IPS-18c (cell line): ENCODE measurements around the gene NRSN1.

ENCODE experiments used
- H3K4me3 ChIP-seq: 2 replicates; pipeline ENCODE4 v1.7.0; 2013; ENCODE audit warnings: low read depth, mild to moderate bottlenecking, low read length, moderate library complexity; ENCODE audit not compliant: insufficient read depth
- H3K9me3 ChIP-seq: one replicate; pipeline ENCODE4 v1.6.1; 2013; ENCODE audit warnings: mild to moderate bottlenecking, low read length, moderate library complexity; ENCODE audit not compliant: control insufficient read depth, insufficient read depth

Gene NRSN1, protein sequence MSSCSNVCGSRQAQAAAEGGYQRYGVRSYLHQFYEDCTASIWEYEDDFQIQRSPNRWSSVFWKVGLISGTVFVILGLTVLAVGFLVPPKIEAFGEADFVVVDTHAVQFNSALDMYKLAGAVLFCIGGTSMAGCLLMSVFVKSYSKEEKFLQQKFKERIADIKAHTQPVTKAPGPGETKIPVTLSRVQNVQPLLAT

DNA sequence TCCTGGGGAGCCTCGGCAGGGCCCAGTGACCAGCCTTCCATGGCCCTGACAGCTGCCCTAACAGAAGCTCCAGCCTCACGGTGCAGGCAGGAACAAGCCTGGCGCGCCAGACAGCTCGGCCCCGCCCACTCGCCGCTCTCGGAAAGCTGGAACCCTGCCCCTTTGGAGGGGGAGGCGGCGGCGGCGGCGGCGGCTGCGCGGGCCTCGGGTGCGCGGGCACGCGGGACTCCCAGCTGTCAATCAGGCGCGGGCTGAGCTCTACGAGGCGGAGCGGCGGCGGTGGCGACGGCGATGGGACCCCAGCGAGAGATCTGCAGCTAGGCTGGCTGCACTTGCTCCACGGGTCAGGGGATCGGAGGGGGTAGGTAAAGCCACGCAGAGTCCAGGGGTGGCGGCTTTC is at the start of gene NRSN1:
NRSN1 (plus strand) TSS at position 236 of the 400 bp plus-strand sequence. CDS start 8,113 bp downstream, outside the sequence.
- Histone ChIP-seq H3K9me3 (no peaks in the 10 kb centered on the region), H3K4me3 (peak within 1 kb of the TSS; percentile 53)

- H3K4me3 ChIP-seq: no peak overlapping the region
- peaks cover 6% of the 10 kb centered on the region for H3K9me3 ChIP-seq
These were observed 47.8 kb upstream of the NRSN1 start for GRCh38 chr6:24078200-24078599.

DNA sequence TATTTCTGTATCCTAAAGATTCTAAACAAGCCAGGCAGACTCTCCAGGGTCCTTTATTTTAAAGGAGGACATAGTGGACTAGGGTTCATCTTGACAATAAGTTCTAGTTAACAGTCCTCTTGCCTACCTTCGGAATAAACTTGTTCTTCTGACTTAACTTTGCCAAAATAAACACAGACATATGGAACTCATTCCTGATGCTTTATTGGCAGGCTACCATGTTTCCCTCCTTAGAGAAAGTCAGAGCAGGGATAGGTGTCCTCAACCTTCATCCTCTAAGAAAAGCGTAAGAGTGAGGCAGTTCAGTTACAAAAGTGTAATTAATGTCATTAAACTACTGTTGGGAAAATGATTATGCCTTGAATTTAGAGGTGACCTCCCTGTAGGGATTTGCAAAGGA is 46.9 kb upstream of the NRSN1 start:
- peaks cover 6% of the 10 kb centered on the region for H3K9me3 ChIP-seq
- H3K4me3 ChIP-seq: no peak overlapping the region

- Histone ChIP-seq H3K4me3 (no peak overlapping the region), H3K9me3 (peaks cover 6% of the 10 kb centered on the region)
These were observed 45.3 kb upstream of the NRSN1 start for GRCh38 chr6:24080711-24081110.

GRCh38 chr6:24089736-24090135 is 36.3 kb upstream of the NRSN1 start:
- Histone ChIP-seq H3K4me3 (no peak overlapping the region), H3K9me3 (no peaks in the 10 kb centered on the region)

DNA sequence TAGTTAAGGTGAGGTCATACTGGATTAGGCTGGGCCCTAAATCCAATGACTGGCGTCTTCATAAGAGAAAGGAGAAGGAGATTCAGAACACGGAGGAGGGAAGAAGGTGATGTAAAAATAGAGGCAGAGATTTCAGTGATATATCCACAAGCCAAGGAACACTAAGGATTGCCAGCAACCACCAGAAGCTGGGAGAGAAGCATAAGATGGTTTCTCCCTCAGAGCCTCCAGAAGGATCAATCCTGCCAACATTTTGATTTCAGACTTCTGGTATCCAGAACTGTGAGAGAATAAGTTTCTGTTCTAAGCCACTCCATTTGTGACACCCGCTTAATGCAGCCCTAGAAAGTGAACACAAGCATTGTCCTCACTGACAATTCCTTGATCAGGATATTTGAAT is 33.6 kb upstream of the NRSN1 start:
- no peaks in the 10 kb centered on the region for H3K9me3 ChIP-seq
- H3K4me3 ChIP-seq: no peak overlapping the region

DNA sequence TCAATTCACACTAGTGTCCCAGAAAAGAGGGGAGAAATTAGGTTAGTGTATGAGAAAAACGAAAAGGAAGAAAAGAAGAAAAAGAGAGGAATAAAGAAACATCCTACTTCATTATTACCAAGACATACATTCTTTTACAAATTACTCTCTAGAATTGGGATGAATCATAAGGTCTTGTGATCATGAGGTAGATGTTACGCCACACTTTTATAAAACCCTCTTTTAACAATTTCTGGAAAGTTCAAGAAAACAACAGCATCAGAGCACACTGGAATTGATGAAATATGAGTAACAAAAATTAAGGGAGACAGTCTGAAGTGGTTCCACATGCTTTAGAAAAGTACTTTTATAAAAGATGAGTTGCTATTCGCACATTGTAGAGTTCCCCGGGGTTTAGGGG is 32.6 kb upstream of the NRSN1 start:
- H3K4me3 ChIP-seq: no peak overlapping the region

DNA sequence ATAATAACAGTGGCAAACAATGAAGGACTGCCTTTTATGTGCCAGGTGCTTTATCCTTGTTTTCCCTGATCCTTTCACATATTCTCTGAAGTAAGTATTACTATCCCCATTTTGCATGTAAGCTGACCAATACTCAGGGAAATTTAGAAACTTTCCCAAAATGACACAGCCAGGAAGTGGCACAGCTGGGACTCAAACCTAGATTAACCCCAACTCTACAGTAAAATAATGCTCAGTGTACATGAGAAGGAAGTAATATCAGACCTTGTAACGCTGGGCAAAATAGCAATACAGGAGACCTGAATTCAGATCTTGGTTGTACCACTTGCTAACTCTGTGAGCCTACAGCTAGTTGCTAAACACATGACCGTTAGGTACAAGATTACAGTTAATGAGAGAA is 26.8 kb upstream of the NRSN1 start:
- Histone ChIP-seq H3K4me3 (no peak overlapping the region), H3K9me3 (no peaks in the 10 kb centered on the region)

More for the DNA sequence above, 32.6 kb upstream of the NRSN1 start:
- no peaks in the 10 kb centered on the region for H3K9me3 ChIP-seq

GRCh38 chr6:24100024-24100769 is 25.8 kb upstream of the NRSN1 start:
- Histone ChIP-seq H3K9me3 (no peaks in the 10 kb centered on the region), H3K4me3 (no peak overlapping the region)

DNA sequence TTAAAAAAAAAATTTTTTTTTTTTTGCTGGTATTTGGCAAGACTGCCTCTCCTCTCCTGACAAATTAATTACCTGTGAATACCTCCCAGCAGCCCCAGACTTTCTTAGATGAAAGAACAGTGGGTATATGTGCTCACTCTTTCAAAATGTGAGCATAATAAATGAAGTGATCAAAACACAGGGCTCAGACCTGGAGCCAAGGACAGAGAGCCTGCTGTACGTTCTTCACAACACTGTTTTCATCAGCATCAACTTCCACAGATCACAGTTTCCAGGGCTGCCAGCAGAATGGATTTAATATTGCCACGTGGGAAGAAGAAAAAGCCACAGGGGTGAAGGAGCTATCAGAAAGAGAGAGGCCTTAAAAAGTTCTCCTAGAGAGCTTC is 25.3 kb upstream of the NRSN1 start:
- Histone ChIP-seq H3K9me3 (no peaks in the 10 kb centered on the region), H3K4me3 (no peak overlapping the region)

- Histone ChIP-seq H3K4me3 (no peak overlapping the region), H3K9me3 (no peaks in the 10 kb centered on the region)
These were observed 20.8 kb upstream of the NRSN1 start for GRCh38 chr6:24105191-24105590.

DNA sequence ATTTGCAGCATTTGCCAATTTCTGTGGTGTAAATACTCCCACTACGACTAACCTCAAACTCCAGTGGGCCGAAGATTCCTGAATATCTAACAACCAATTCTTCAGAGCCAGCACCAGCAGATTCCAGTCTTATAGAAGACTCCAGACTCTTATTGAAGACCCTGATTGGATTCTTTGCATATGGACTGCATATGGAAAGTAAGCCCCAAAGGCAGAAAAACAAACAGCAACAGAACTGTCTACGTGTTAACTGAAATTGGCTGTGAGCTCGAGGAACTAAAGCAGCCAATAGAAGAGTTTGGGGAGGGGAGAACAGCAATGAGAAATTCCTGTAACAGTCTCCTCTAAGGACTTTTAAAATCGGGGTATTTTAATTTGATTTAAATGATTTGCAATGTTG is 19.7 kb upstream of the NRSN1 start:
- H3K9me3 ChIP-seq: no peaks in the 10 kb centered on the region
- no peak overlapping the region for H3K4me3 ChIP-seq

- Histone ChIP-seq H3K4me3 (no peak overlapping the region), H3K9me3 (no peaks in the 10 kb centered on the region)
These were observed 18.7 kb upstream of the NRSN1 start for GRCh38 chr6:24107294-24107693.

DNA sequence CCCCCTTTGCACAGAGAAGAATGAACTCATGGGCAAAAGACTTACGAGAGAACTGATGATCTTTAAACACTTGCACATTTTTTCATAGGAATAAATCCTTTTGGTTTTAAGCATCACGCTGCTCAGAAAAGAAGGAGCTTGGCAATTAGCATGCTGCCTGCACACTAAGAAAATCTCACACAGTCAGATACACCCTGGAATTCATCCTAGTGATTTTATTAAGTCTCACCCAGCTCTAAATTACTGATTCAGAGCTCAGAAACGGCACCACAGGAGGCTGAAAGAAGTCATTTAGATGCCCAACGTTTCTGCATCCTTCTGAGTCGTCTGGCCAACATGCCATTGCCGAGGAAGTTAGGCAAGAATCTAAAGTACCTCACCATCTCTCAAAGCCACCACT is 18.0 kb upstream of the NRSN1 start:
- Histone ChIP-seq H3K9me3 (no peaks in the 10 kb centered on the region), H3K4me3 (no peak overlapping the region)

DNA sequence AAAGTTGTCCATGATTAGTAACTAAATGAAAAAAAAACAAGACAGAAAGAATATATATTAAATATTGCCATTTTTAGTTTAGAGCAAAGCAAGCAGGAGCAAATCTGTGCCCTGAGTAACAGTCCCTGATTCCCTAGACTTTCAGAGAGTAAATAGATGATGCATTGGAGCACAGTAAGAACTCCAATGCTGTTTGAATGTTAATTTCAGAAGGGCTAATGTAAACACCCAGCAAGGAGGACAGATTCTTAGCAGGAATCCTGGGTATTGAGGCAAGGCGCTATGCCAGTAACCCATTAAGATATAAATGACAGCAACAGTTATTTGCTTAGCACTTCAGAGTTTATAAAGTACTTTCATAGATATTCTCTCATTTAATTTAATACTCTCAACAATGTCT is 15.6 kb upstream of the NRSN1 start:
- no peak overlapping the region for H3K4me3 ChIP-seq
- H3K9me3 ChIP-seq: no peaks in the 10 kb centered on the region

DNA sequence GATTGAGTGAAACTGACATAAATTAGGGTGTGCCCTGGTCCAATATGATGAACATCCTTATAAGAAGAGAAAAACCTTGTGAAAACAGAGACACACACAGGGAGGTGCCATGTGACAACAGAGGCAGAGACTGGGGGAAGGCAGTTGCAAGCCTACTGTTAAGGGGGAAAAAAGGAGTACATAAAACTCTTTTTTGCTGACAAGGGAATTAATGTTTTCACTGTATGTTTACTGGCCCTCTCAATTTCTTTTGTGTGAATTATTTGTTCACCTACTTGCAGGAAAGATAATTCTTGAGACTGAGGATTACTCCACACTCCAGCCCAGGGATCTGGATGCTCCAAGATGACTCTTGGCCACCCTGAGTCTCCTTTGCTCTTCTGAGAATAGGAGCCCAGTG is 12.1 kb upstream of the NRSN1 start:
- Histone ChIP-seq H3K9me3 (no peaks in the 10 kb centered on the region), H3K4me3 (no peak overlapping the region)

DNA sequence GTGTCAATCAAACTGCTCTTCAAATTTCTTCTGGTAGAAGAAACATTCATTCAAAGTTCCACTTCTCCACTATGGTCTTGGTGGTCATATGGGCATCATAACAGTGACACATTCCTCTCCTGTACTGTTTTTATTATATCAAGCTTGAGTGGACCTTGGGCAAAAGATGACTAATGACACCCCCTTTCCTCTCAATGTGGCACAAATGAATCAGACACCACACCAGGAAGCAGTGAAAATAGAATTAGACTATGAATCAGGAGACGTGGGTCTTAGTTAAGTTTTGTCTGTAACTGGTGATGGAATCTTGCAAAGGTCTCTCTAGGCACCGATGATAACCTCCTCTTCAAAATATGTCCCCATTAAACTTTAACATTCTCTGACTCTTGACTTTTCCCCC is 9.0 kb upstream of the NRSN1 start:
- H3K4me3 ChIP-seq: no peak overlapping the region
- H3K9me3 ChIP-seq: no peaks in the 10 kb centered on the region

GRCh38 chr6:24122139-24122538 is 3.9 kb upstream of the NRSN1 start:
- Histone ChIP-seq H3K4me3 (no peak overlapping the region), H3K9me3 (no peaks in the 10 kb centered on the region)
